Activated CD4-positive, alpha-beta T cell treated with anti-CD3 and anti-CD28 coated beads, Interleukin-2, amount 50 U/mL, for 1 hour (primary cell): ENCODE data around the gene ERCC3.
"Not testable (repeated sequence)": the region's sequence is repeated elsewhere in the genome, so short reads cannot be mapped to it uniquely, and the experiment has no call there.

Experiments
- DNase-seq: peaks from one replicate; pipeline ENCODE4 v3.0.0-alpha.2; 2020

The ERCC3 gene

GRCh38 chr2:127224135-127224534 lies 69.8 kb downstream of the ERCC3 start:
- DNase-seq, result not testable (repeated sequence)

- DNase-seq, result no peak
Observed at GRCh38 chr2:127220768-127221527, 73.0 kb downstream of the ERCC3 start.

- DNase-seq, result no peak
Observed at GRCh38 chr2:127220102-127220767, 73.7 kb downstream of the ERCC3 start, which contains the start of gene CYP27C1. CYP27C1 (minus strand) TSS chr2:127220299; CDS start chr2:127220270, 29 bp downstream.

- DNase-seq, result no peak
Observed at GRCh38 chr2:127219171-127220070, 74.5 kb downstream of the ERCC3 start.

DNA sequence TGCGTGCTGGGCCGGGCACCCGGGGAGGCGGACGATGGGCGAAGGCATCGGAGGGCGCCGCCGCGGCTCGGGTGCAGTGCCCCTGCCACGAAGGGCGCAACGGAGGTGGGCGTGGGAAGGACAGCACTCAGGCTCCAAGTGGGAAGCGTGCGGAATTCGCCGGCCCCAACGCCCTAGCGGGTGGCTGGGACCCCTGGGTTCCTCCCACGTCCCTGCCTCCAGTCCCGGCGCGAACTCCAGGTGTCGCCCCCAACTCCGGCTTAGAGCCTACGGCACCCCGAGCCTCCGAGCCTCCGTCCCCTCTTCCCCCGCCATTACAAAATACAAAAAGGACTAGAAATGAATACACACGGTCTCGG lies 75.2 kb downstream of the ERCC3 start:
- DNase-seq, result no peak

- DNase-seq, result no peak
Observed at GRCh38 chr2:127217470-127218325, 76.2 kb downstream of the ERCC3 start.

DNA sequence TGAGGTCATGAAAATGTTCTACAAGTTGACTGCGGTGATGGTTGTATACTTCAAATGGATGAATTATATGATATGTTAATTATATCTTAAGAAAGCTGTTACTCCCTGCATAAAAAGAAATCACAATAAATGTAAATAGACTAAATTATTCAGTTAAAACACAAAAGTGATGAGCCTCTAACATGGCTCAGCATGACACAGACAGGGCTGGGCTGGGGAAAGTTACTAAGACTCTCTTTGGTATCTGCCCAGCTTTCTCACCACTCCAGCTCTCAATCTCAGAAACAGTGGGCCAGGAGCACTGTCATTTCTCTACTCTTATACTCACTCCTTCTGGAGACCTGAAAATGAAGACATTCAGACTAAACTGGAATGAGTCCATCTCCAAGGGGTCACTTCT lies 77.4 kb downstream of the ERCC3 start:
- DNase-seq, result no peak

GRCh38 chr2:127216095-127216494 lies 77.8 kb downstream of the ERCC3 start:
- DNase-seq, result no peak

- DNase-seq, result not testable (repeated sequence)
Observed at GRCh38 chr2:127214201-127214600, 79.7 kb downstream of the ERCC3 start.

DNA sequence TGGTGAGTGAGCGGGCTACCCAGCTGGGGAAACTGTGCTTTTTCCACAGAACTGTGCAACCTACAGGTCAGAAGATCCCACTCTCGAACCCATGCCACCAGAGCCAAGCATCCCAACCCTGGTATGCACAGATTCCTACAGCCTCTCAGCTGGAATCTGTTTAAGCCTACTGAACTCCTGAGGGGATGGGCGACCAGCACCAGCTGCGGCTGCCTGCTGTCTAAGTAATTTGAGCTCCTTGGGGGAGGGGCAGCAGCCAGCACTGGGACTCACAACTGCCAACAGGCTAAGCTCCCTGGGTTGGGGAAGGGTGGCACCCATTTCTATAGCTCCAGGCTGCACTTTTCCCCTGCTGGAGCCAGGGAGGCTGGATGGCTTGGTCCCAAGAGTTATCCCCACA lies 85.6 kb downstream of the ERCC3 start:
- DNase-seq, result no peak
